ENCODE data around the gene SEC31B.

The SEC31B gene

GRCh38 chr10:100535338-100535714 lies 15.7 kb upstream of the SEC31B start:
- H3K36me3 ChIP-seq (ENCODE audit: low read length): 0 out of 2 replicates have a peak, but pooled peaks cover 7% of the 10 kb centered on the region
- no peaks in the 10 kb centered on the region for H3K9me2 ChIP-seq (replicated peaks; ENCODE audit: insufficient read depth, low read length)
- H3F3A ChIP-seq (ENCODE audit: insufficient read depth): no peaks in the 10 kb centered on the region
- TF ChIP-seq EZH2phosphoT487 (conservative IDR thresholded peaks at IDR 0.05; ENCODE audit: low read length): no peak
- TF ChIP-seq, protein P1, sequence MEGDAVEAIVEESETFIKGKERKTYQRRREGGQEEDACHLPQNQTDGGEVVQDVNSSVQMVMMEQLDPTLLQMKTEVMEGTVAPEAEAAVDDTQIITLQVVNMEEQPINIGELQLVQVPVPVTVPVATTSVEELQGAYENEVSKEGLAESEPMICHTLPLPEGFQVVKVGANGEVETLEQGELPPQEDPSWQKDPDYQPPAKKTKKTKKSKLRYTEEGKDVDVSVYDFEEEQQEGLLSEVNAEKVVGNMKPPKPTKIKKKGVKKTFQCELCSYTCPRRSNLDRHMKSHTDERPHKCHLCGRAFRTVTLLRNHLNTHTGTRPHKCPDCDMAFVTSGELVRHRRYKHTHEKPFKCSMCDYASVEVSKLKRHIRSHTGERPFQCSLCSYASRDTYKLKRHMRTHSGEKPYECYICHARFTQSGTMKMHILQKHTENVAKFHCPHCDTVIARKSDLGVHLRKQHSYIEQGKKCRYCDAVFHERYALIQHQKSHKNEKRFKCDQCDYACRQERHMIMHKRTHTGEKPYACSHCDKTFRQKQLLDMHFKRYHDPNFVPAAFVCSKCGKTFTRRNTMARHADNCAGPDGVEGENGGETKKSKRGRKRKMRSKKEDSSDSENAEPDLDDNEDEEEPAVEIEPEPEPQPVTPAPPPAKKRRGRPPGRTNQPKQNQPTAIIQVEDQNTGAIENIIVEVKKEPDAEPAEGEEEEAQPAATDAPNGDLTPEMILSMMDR (IDR thresholded peaks at IDR 0.05; ENCODE audit: insufficient read depth, low read length, poor library complexity, severe bottlenecking): no peak
- no peaks in the 10 kb centered on the region for H3K9me3 ChIP-seq (ENCODE audit: insufficient read depth, low read length)
- peaks cover 33% of the 10 kb centered on the region for H3K79me2 ChIP-seq (ENCODE audit: insufficient read depth, low read length)
- H3K27ac ChIP-seq (ENCODE audit: low read depth, low read length): no peak overlapping the region
- H4K20me1 ChIP-seq (ENCODE audit: low read depth, low read length): no peaks in the 10 kb centered on the region
- H3K27me3 ChIP-seq (ENCODE audit: low read length): no peaks in the 10 kb centered on the region
- peak overlapping the region; percentile 63 for H3K9ac ChIP-seq (ENCODE audit: low read length)
- peak overlapping the region; percentile 46 for H3K4me2 ChIP-seq (ENCODE audit: low read depth, low read length, poor library complexity, severe bottlenecking)
- H2AFZ ChIP-seq (ENCODE audit: low read depth, low read length, severe bottlenecking): peak overlapping the region; percentile 82
- peak overlapping the region; percentile 11 for H3K4me3 ChIP-seq (ENCODE audit: insufficient read depth, low read length, poor library complexity, severe bottlenecking)

- no peak for TF ChIP-seq EZH2phosphoT487 (conservative IDR thresholded peaks at IDR 0.05; ENCODE audit: low read length)
- TF ChIP-seq, protein P1 (IDR thresholded peaks at IDR 0.05; ENCODE audit: insufficient read depth, low read length, poor library complexity, severe bottlenecking): no peak
- Histone ChIP-seq H3F3A (ENCODE audit: insufficient read depth) (no peaks in the 10 kb centered on the region), H3K9ac (ENCODE audit: low read length) (no peak overlapping the region), H3K4me3 (ENCODE audit: insufficient read depth, low read length, poor library complexity, severe bottlenecking) (no peak overlapping the region), H4K20me1 (ENCODE audit: low read depth, low read length) (no peaks in the 10 kb centered on the region), H3K79me2 (ENCODE audit: insufficient read depth, low read length) (peaks cover 33% of the 10 kb centered on the region), H3K27me3 (ENCODE audit: low read length) (no peaks in the 10 kb centered on the region), H3K36me3 (ENCODE audit: low read length) (0 out of 2 replicates have a peak, but pooled peaks cover 7% of the 10 kb centered on the region), H3K9me2 (replicated peaks; ENCODE audit: insufficient read depth, low read length) (no peaks in the 10 kb centered on the region), H2AFZ (ENCODE audit: low read depth, low read length, severe bottlenecking) (peak overlapping the region; percentile 82), H3K27ac (ENCODE audit: low read depth, low read length) (no peak overlapping the region), H3K4me2 (ENCODE audit: low read depth, low read length, poor library complexity, severe bottlenecking) (no peak overlapping the region), H3K9me3 (ENCODE audit: insufficient read depth, low read length) (no peaks in the 10 kb centered on the region)
Measured at GRCh38 chr10:100534726-100535125, 15.1 kb upstream of the SEC31B start.

DNA sequence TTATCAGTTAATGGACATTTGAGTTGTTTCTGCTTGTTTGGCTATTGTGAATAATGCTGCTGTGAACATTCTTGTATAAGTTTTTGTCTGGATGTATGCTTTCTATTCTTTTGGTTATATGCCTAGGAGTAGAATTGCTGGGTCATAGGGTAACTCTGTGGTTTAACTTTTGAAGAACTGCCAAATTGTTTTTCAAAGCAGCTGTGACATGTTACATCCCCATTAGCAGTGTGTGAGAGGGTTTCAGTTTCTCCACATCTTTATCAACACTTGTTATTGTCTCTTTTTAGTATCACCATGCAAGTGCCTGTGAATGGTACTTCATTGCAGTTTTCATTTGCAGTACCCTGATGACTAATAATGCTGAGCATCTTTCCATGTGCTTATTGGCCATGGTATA lies 12.1 kb upstream of the SEC31B start:
- Histone ChIP-seq H3K9me2 (replicated peaks; ENCODE audit: insufficient read depth, low read length) (no peaks in the 10 kb centered on the region), H3K9me3 (ENCODE audit: insufficient read depth, low read length) (no peaks in the 10 kb centered on the region), H3K4me2 (ENCODE audit: low read depth, low read length, poor library complexity, severe bottlenecking) (no peak overlapping the region), H3K27ac (ENCODE audit: low read depth, low read length) (no peak overlapping the region), H3K79me2 (ENCODE audit: insufficient read depth, low read length) (peaks cover 28% of the 10 kb centered on the region), H2AFZ (ENCODE audit: low read depth, low read length, severe bottlenecking) (no peak overlapping the region), H4K20me1 (ENCODE audit: low read depth, low read length) (no peaks in the 10 kb centered on the region), H3F3A (ENCODE audit: insufficient read depth) (no peaks in the 10 kb centered on the region), H3K27me3 (ENCODE audit: low read length) (no peaks in the 10 kb centered on the region), H3K4me3 (ENCODE audit: insufficient read depth, low read length, poor library complexity, severe bottlenecking) (no peak overlapping the region), H3K36me3 (ENCODE audit: low read length) (no peaks in the 10 kb centered on the region), H3K9ac (ENCODE audit: low read length) (no peak overlapping the region)
- TF ChIP-seq, protein P1 (IDR thresholded peaks at IDR 0.05; ENCODE audit: insufficient read depth, low read length, poor library complexity, severe bottlenecking): no peak
- TF ChIP-seq EZH2phosphoT487 (conservative IDR thresholded peaks at IDR 0.05; ENCODE audit: low read length): no peak
